Subcutaneous adipose tissue (tissue), 4 donors: ENCODE results near the gene LTA. TPM values are rescaled to one million over a fixed set of nuclear protein-coding genes. Genes with fewer than 3 reads are reported as not detected.

Experiments used
- CTCF ChIP-seq: fragments of 450-650 bp; IDR thresholded peaks from one replicate; pipeline ENCODE4 v1.5.1; 2016; ENCODE audit warnings: low read depth, mild to moderate bottlenecking, control low read depth, antibody characterized with exemption, moderate library complexity
- total RNA-seq, 4 donors: library from RNA; depleted of rRNA; stranded (reverse); fragments of >200 nt; gene quantifications; one replicate each; pipeline ENCODE4 v1.1.0, GENCODE V29; 2016

LTA gene
- total RNA-seq, 4 donors from 2014 or later: not detected

- no peak for TF ChIP-seq CTCF
Measured at GRCh38 chr6:31545291-31545690, 26.8 kb upstream of the LTA start.

- no peak for TF ChIP-seq CTCF
Measured at GRCh38 chr6:31546339-31546957, 25.6 kb upstream of the LTA start, which contains the start of gene ATP6V1G2. Gene ATP6V1G2, minus strand, starts transcription at chr6:31546608. Its CDS starts 49 bp downstream, at chr6:31546559.

GRCh38 chr6:31546958-31547726 lies 24.9 kb upstream of the LTA start, which contains the start of gene NFKBIL1:
Gene NFKBIL1, plus strand, starts transcription at chr6:31547608. Its CDS starts 87 bp downstream, at chr6:31547695.
- TF ChIP-seq CTCF: no peak

GRCh38 chr6:31547727-31548543 lies 24.2 kb upstream of the LTA start:
- no peak for TF ChIP-seq CTCF

GRCh38 chr6:31548544-31548873 lies 23.6 kb upstream of the LTA start:
- no peak for TF ChIP-seq CTCF

- TF ChIP-seq CTCF: no peak
Measured at GRCh38 chr6:31556307-31556706, 15.8 kb upstream of the LTA start.
